Measurements from ENCODE around the gene C3. TPM values are rescaled to one million over a fixed set of nuclear protein-coding genes. Genes with fewer than 3 reads are reported as not detected.
A peak's percentile ranks its signal among the peaks of the same experiment; 100 is the strongest.
"Not testable (repeated sequence)": the region's sequence is repeated elsewhere in the genome, so short reads cannot be mapped to it uniquely, and the experiment has no call there.

C3 gene
- total RNA-seq (2014; rRNA removed; shearing (Covaris generic)): 4.7 and 9.1 TPM in 2 replicates

DNA sequence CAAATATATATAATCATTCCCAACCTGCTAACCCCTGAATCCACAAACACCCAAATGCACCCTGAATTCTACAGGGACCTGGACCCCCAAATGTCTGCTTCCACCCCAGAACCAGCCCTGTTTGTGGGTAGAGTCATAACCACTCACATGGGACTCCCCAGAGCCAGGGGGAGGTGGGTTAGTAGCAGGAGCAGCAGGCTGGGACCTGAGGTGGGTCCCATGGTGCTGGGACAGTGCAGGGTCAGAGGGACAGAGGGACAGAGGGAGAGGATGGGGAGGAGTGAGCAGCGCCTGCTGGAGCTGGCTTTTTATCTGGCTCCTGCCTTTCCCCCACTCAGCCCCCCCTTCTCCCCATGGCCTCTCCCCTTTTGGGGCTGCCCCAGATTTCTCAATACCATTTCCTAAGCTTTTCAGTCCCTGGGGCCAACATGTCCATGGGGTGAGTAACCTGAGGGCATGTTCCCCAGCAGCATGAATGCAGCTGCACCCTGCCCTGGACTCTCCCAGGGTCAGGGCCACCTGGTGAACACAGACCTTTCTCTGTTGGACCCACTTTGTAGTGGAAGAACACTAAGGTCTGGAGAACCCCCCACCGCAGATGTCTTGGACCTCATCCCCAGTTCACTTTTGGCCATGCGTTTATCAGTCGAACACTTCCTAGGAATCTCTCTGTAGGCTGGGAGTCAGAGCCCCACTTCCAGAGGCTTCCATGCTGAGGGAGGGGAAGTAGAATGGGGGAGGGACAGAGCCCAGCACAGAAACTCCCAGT lies at the start of gene C3:
Gene C3, minus strand, starts transcription at position 282 of the 769 bp plus-strand sequence. Its CDS starts 61 bp downstream, at position 221.
- DNase-seq (ENCODE audit: low spot score): peak; percentile 40

GRCh38 chr19:6769006-6769619 lies 48.7 kb upstream of the C3 start:
- DNase-seq (ENCODE audit: low spot score): peak; percentile 38

DNA sequence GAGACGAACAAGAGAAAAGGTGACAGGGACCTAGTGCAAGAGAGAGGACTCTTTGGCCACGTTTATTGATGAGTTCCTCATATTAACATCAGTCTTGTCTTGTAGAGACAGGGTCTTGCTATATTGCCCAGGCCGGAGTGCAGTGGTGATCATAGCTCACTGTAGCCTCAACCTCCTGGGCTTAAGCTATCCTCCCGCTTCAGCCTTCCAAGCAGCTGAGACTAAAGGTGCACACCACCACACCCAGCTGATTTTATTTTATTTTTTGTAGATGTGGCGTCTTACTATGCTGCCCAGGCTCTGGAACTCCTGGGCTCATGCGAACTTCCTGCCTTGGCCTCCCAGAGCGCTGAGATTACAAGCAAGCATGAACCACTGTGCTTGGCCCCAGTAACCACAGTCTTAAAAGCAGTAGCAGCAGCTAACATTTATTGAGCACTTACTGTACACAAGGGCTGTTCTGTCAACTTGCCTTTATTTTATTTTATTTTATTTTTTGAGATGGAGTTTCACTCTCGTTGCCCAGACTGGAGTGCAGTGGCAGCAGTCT lies 47.9 kb upstream of the C3 start:
- no peak for DNase-seq (ENCODE audit: low spot score)

- no peak for DNase-seq (ENCODE audit: low spot score)
These were observed 47.1 kb upstream of the C3 start, which contains the start of gene SH2D3A for GRCh38 chr19:6767357-6768235. SH2D3A (minus strand) TSS chr19:6767435; CDS start chr19:6763748, 3,687 bp downstream.

DNA sequence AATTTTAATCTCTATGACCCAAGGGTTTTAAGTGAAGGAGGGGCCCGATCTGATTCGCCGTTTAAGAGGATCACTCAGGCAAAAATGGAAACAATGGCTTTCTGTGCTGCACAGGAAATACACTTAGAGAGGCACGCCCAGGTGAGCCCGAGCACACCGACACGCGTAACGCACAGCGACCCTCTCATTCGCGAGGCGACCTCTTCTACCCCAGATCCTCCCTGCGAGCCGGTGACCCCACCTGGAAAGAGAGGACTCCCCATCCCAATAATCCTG lies 46.6 kb upstream of the C3 start:
- no peak for DNase-seq (ENCODE audit: low spot score)

DNA sequence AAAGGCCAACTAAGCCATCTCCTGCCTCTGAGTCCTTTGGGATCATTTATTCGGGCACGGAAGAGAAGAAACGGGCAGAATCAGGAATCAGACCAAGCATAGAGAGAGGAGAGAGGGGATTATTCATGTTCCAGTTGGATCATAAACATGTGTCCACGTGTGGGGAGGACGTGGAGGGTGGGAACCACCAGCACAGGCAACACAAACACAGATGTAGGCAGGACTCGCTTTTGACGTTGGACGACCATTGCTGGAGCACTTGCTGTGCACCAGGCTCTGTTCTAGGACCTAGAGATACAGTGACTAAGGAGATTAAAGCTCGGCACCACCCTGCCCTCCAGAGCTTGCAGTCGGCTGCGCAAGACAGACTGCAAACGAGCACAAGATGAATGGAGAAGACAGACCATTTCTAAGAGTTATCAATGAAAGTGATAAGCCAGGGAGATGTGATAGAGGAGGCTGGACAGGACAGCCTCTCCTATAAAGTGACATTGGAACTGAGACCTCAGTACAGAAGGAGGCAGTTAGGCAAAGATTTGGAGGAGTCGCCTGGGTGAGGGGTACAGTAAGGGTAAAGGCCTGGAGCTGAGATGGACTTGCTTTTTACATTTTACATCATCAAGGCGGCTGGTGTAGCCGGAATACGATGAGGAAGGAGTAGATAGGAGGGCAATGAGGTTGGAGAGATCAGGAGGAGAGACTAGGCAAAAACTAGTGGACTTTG lies 46.1 kb upstream of the C3 start:
- no peak for DNase-seq (ENCODE audit: low spot score)

- no peak for DNase-seq (ENCODE audit: low spot score)
These were observed 45.4 kb upstream of the C3 start for GRCh38 chr19:6765738-6766356.

GRCh38 chr19:6762253-6762797 lies 41.9 kb upstream of the C3 start:
- not testable (repeated sequence) for DNase-seq (ENCODE audit: low spot score)

DNA sequence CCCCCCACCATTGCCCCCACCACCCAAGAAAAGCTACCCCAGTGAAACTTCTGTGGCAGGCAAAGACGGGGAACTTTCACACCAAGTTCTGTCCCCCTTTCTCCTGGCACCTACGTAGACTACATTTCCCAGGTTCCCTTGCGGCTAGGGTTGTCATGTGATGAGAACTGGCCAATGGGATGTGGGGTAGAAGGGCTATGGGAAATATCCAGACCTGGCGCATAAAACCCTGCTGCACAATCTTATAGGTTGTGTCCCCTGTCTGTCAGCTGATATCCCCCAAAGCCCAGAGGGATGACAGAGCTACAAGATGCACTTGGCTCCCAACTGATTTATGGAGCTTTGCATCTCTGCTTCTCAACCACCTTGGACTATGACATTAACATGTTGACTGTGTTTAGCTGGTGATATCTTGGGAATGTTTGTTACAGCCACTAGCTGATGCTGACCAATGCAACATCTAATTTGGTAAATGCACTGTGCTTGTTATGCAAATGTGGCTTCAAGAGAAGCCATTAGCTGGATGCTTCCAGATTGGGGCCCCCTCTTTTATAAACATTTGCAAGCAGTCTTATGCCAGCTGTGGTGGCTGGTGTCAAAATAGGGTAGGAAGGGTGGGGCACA lies 40.7 kb upstream of the C3 start:
- DNase-seq (ENCODE audit: low spot score): no peak

DNA sequence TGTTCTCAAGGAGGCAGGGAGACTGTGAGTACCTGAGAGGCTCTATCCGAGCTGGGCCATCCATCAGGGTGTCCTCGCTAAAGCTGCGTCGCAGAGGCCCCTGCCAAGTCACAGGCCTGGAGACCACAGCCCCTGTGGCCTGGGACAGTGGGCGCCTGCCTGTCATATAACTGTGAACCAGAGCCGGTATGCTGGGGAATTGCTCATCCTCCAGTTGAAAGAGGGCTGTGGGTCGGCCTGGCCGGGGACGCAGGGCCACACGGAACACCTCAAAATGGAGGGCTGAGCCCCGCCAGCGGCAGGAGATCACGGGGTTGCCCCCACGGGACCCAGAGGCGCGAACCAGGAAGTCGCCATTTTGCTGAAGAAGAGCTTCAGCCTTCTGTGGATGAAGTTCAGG lies 40.2 kb upstream of the C3 start:
- no peak for DNase-seq (ENCODE audit: low spot score)

DNA sequence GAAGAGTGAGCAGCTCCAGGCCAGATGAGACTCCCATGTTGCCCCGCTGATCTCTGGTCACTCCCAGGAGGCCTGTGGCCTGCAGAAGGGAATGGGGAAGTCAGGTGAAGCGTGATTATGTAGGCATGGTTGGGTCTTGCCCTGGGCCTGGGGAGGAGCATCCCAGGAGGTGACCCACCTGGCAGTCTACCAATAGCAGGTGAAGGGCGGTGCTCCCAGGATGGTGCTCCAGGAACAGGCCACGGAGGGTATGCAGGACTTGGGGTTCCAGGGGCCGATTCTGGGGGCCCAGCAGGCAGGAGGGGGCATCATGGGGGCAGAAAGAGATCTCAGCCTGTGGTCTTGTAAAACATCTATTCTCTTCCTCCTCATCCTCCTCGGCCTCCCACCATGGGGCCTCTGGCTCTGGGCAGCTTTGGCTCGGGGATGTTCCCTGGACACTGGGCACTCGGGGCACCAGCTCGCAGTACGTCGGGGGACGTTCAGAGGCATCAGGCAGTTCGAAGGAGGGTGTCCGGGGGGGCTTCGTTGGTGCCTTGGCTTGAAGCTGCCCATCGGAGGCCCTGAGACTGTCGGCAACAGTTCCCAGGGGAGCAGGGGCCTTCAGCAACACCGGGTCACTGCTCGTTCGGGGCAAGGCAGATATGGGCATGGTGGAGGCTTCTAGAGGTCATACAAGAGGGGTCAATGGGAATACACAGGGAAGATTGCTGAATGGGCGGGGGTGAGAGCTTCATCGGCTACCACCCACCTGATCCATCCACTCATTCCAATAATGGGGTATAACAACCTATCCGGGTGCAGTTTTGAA lies 34.4 kb upstream of the C3 start:
- DNase-seq (ENCODE audit: low spot score): no peak

DNA sequence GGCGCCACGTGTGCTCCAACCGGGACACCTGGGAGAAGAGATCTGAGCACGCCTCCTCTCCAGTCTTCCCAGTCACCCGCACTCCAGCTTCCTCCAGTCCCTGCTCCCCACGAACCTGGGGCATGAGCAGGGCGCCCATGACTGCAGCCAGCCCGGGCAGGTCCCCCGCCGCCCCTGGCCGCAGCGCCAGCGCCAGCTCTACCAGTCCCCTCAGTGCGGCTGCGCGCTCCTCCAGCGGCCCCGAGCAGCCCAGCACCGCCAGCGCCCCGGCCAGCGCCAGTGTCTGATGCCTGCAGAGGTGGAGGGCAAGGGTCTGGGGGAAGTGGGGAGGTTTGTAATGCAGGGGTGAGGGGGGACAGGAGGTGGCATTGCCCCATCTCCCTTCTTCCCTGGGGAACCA lies 33.7 kb upstream of the C3 start:
- DNase-seq (ENCODE audit: low spot score): no peak

DNA sequence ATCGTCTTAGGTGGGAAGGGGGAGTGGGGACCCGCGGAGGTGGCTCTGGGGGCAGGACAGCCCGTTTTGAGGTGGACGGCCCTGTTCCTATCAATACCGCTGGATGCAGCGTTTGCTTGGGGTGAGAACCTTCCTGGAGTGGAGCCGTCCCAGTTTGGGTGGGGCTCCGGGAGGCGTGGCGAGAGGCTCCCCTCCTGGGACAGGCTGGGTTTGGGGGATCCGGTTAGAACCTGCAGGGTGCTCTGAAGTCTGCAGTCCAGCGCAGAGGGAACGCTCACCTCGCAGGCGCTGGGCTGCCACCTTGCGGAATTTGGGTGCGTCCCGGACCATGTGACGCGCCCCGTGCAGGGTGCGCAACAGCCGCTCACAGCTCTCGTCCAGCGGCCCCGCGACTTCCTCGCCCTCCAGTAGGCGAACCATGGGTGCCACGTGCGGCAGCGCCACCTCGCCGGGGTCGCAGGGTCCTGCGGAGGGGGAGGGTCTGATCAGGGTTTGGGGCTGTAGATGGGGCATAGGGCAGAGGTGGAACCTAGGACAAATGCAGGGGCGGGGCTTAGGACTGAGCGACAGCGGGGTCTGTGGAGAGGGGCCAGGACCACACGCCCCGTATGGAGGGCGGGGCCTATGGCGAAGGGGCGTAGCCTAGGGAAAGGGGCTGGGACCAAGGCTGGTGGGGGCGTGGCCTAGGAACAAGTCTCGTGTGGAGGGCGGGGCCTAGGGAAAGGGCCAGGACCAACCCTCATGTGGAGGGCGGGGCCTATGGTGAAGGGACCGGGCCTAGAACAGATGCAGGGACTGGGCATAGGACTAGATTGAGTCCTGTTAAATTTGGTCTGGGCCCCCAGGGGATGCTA lies 33.0 kb upstream of the C3 start:
- no peak for DNase-seq (ENCODE audit: low spot score)

GRCh38 chr19:6752256-6753177 lies 32.1 kb upstream of the C3 start:
- DNase-seq (ENCODE audit: low spot score): no peak

DNA sequence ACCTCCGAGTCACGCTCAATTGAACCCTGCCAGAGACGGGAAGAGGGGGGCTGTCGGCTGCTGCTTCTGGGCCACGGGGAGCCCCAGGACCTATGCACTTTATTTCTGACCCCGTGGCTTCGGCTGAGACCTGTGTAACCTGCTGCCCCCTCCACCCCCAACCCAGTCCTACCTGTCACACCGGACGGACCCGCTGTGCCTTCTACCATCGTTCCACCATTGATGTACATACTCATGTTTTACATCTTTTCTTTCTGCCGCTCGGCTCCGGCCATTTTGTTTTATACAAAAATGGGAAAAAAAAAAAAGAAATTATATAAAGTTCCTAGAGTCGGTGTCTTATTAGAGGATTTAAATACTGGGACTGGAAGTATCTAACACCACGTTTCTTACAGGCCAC lies 30.7 kb upstream of the C3 start:
- DNase-seq (ENCODE audit: low spot score): no peak

- DNase-seq (ENCODE audit: low spot score): no peak
These were observed 29.6 kb upstream of the C3 start for GRCh38 chr19:6750062-6750461.

- DNase-seq (ENCODE audit: low spot score): not testable (repeated sequence)
These were observed 28.1 kb upstream of the C3 start for GRCh38 chr19:6748543-6748942.
